Activated CD8-positive, alpha-beta memory T cell treated with anti-CD3 and anti-CD28 coated beads, Interleukin-2, amount 50 U/mL, for 4 hours (primary cell): ENCODE measurements around the gene PLXNC1.
"Not testable (repeated sequence)": the region's sequence is repeated elsewhere in the genome, so short reads cannot be mapped to it uniquely, and the experiment has no call there.

Experiments used
- DNase-seq: peaks from one replicate; pipeline ENCODE4 v3.0.0-alpha.2; 2020

The PLXNC1 gene

GRCh38 chr12:94308612-94309011 is 160.2 kb downstream of the PLXNC1 start:
- DNase-seq: no peak

- DNase-seq: no peak
These were observed 161.0 kb downstream of the PLXNC1 start for GRCh38 chr12:94309373-94309772.

- no peak for DNase-seq
These were observed 164.0 kb downstream of the PLXNC1 start for GRCh38 chr12:94312378-94312777.

GRCh38 chr12:94316600-94316999 is 168.2 kb downstream of the PLXNC1 start:
- not testable (repeated sequence) for DNase-seq

GRCh38 chr12:94318181-94318580 is 169.8 kb downstream of the PLXNC1 start:
- DNase-seq: no peak

GRCh38 chr12:94320109-94320508 is 171.7 kb downstream of the PLXNC1 start:
- DNase-seq: no peak

- DNase-seq: no peak
These were observed 174.0 kb downstream of the PLXNC1 start for GRCh38 chr12:94322346-94322745.

- DNase-seq: no peak
These were observed 177.9 kb downstream of the PLXNC1 start for GRCh38 chr12:94326234-94326633.

- no peak for DNase-seq
These were observed 178.3 kb downstream of the PLXNC1 start for GRCh38 chr12:94326727-94327126.

GRCh38 chr12:94327809-94328208 is 179.4 kb downstream of the PLXNC1 start:
- no peak for DNase-seq

- DNase-seq: no peak
These were observed 181.0 kb downstream of the PLXNC1 start for GRCh38 chr12:94329366-94329765.

GRCh38 chr12:94333396-94333795 is 185.0 kb downstream of the PLXNC1 start:
- no peak for DNase-seq

GRCh38 chr12:94336211-94336925 is 188.0 kb downstream of the PLXNC1 start:
- DNase-seq: no peak

GRCh38 chr12:94338006-94338794 is 189.8 kb downstream of the PLXNC1 start:
- no peak for DNase-seq

- no peak for DNase-seq
These were observed 192.2 kb downstream of the PLXNC1 start for GRCh38 chr12:94340573-94340972.

- no peak for DNase-seq
These were observed 204.8 kb downstream of the PLXNC1 start for GRCh38 chr12:94353130-94353529.
